Skeletal muscle cell (primary cell): ENCODE results near the gene GPR68.
A peak's percentile ranks its signal among the peaks of the same experiment; 100 is the strongest.
"Not testable (repeated sequence)": the region's sequence is repeated elsewhere in the genome, so short reads cannot be mapped to it uniquely, and the experiment has no call there.

Experiments
- DNase-seq: peaks from one replicate; pipeline ENCODE4 v3.0.0-alpha.2; 2010; ENCODE audit warnings: low read depth
- H3K4me3 ChIP-seq: 2 replicates; pipeline ENCODE4 v1.5.1; 2011; ENCODE audit warnings: low read depth, mild to moderate bottlenecking, control low read depth, low read length, moderate library complexity

Gene GPR68

GRCh38 chr14:91256661-91257060 lies 12.2 kb upstream of the GPR68 start:
- H3K4me3 ChIP-seq: no peak overlapping the region
- no peak for DNase-seq

DNA sequence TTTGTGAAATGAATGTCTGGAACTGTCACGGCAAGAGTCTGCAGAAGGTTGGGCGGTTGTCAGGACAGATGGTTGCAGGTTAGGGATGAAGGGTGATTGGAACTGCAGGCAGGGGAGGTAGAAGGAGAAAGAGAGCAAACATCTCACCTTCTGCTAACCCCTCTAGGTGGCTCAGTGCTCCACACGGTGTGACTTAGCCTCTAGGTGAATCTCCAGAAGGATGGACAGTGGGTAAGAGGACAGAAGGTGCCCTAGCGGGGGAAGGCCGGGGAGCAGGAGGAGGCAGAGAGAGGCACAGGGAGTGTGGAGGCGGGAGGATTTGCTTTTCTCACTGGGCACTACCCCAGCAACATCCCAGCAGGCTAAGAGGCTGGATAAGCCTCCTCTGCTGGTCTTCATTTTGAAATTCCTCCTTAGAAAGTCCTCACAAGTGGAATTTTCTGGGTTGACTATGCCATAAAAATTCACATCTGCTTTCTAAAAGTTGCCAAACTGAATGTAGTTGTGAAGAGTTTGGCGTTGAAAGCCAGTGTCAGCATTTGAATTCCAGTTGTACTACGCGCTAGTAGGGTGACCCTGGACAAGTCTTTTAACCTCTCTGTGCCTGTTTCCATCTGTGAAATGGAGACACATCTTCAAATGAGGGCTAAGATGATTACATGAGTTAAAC lies 10.7 kb upstream of the GPR68 start:
- H3K4me3 ChIP-seq: no peak overlapping the region
- DNase-seq: no peak

- no peak overlapping the region for H3K4me3 ChIP-seq
- no peak for DNase-seq
Observed at GRCh38 chr14:91254461-91254860, 10.0 kb upstream of the GPR68 start.

DNA sequence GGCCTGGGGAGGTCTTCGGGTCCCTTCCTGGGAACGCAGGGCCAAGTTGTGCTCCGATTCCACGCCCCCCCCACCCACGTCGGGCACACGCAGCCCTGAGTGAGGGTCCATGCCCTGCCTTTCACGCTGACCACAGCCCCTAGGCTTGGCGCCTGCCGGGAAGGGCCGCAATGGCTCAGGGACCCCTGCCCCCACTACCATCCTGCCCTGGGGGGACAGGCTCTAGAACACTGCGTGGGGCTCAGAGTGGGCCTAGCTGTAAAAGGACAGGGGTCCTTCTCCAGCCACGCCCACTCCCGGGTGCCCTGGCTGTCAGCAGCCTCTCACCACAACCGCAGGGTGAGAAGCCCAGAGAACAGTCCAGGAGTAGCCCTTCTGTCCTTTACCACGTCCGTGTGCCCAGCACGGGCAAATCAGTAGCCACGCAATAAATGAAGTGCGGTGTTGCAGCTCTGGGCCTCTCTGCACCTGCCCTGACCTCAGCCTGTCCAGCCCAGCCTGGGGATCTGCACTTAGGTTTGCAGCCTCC lies 9.4 kb upstream of the GPR68 start:
- no peak for DNase-seq
- peak overlapping the region; percentile 50 for H3K4me3 ChIP-seq

- no peak for DNase-seq
- H3K4me3 ChIP-seq: peak overlapping the region; percentile 50
Observed at GRCh38 chr14:91252871-91253794, 8.6 kb upstream of the GPR68 start.

GRCh38 chr14:91250912-91251311 lies 6.4 kb upstream of the GPR68 start:
- DNase-seq: no peak
- no peak overlapping the region for H3K4me3 ChIP-seq

DNA sequence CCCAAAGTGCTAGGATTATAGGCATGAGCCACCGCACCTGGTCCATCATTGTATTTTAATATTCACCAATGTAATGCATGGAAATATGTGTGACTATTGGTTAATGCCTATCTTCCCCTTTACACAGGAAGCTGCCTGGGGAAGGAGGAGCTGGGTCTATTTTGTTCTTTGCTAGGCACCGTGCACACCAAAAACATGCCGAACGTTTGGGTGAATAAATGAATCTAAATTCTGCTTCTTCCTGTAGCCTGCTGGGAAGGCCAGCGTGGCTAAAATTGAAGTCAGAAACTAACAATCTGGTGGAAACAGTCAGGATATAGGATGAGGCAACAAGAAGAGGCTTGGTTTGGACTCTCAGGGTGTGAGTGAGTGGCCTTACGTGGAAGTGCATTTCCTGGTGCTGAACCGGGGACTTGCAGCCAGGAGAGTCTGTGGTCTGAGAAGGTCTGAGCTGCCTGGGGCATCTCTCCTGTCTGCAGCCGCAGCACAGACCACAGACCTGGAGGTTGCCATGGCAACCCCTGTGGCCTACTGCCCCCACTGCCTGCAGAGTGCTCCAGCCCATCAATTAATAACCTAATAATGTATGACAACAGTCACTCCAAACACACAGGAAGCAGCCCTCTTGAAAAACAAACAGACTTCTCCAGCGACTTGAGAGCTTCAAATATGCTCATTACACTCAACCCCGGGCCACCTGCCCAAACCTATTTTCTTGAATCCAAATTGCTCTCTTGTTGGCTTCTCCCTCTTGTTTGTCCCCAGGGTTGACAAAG lies 5.5 kb upstream of the GPR68 start:
- no peak overlapping the region for H3K4me3 ChIP-seq
- DNase-seq: no peak

DNA sequence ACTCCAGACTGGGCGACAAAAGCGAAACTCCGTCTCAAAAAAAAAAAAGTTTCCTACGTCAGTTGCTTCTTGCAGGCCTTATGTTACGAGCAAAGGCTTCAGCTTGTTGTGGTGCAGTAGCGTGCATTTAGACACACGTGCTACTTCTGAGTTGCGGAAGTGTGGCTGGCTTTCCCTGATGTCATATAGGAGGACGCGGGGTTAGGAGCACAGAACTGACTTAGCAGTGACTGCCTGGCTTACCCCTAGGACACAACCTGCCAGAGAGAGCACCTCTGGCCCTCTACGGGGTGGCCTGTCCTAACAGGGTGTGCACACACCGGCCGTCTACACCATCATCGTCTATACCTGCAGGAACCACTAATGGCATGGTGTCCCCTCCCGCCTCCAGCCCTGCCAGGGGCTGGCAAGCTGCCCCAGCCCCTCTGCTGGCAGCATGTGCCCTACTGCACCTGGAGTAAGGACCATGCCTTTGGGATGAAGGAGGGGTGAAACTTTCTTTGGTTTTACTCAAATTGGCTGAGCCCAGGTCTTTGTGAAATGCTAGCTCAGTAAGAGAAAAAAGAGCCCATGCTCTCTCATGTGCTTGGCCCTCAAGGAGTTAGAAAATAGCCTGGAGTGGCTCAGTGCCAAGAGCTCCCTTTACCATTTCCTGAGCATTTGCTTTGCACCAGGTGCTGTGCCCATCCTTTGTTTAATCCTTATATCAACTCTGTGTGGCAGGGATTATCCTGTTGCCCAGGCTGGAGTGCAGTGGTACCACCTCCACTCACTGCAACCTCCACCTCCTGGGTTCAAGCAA lies 1.7 kb upstream of the GPR68 start:
- no peak for DNase-seq
- H3K4me3 ChIP-seq: no peak overlapping the region

GRCh38 chr14:91245616-91246015 lies 1.1 kb upstream of the GPR68 start:
- DNase-seq, H3K4me3 ChIP-seq: not testable (repeated sequence)

DNA sequence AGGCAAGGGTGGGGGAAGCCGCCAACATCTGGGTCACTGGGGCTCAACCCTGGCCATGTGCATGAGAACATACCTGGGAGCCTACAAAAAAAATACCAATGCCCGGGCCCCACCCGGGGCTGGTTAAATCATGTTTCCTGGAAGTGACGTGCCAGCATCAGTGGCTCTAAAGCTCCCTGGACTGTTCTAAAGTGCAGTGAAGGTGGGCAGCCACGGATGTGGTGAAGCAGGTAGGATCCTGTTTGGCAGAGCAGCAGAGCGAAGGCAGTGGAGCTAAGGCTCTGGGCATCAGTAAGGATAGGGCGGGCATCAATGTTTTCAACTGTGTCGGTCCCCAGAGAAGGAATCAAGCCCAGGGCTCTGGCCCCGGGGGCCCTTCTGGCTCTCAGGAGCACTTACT lies 525 bp upstream of the GPR68 start:
- no peak overlapping the region for H3K4me3 ChIP-seq
- DNase-seq: no peak

- no peak for DNase-seq
- no peak overlapping the region for H3K4me3 ChIP-seq
Observed at GRCh38 chr14:91243074-91243471, 1.4 kb downstream of the GPR68 start.

DNA sequence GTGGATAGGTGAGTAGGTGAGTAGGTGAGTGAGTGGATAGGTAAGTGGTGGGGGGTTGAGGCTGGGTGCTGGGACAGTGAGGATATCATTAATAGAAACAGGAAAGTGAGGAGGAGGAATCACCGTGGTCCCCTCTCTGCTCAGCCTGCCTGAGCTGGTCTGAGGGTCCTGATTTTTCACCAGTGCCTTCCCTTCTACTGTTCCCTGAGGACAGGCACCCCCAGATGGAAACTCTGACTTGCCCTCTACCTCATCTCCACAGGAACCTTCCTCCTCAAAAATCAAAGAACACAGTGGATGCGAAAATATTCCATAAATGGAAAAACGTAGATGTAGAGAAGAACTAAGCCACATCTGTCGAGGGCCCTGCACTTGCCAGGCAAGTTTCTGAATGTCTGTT lies 1.9 kb downstream of the GPR68 start:
- H3K4me3 ChIP-seq: no peak overlapping the region
- DNase-seq: no peak

DNA sequence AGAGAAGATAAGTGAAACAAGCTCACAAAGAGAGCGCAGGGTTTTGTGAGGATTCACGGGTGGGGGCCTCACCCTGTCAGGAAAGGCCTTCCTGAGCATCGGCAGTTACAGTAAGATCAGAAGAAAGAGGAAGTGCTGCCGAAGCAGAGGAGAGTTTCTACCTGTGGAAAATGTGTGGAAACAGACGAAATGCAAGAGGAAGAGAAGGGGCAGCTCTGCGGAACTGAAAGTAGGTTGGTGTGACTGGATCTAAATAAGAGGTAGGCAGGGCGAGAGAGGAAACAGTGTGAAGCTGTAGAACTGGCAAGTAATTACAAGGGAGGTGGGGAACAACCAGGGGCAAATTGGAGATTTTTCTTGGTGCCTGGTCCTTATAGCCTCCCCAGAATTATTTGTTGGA lies 2.6 kb downstream of the GPR68 start:
- no peak overlapping the region for H3K4me3 ChIP-seq
- DNase-seq: no peak

DNA sequence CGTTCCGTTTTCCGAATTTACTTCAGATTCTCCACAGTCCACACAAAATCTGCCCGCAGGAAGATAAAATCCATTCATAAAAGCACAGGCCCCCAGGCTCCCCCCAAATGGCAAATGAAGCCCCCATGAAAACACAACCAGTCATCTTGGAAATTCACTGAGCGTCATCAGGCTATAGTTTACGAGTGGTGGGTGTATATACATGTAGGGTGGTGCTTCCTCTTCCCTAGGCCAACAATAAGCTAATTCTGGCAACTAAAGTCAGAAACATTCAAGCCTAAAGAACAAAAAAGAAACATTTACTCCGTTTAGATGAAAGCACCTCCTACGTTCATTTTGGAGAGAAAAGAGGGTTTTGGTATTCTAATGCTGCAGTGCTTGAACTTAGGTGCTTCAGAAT lies 5.8 kb downstream of the GPR68 start:
- H3K4me3 ChIP-seq: no peak overlapping the region
- DNase-seq: no peak

DNA sequence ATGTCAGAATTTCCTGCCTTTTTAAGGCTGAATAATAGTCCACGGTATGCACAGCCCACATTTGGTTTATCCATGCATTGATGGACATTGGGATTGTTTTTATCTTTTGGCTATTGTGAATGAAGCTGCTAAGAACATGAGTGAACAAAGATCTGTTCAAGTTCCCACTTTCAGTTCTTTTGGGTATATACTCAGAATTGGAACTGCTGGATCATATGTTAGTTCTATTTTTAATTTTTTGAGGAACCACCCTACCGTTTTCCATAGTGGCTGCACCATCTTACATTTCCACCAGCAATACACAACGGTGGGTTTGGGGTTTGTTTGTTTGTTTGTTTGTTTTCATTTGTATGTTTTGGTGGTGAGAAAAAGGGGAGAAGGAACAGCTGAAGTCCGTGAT lies 6.4 kb downstream of the GPR68 start:
- DNase-seq: no peak
- H3K4me3 ChIP-seq: no peak overlapping the region

DNA sequence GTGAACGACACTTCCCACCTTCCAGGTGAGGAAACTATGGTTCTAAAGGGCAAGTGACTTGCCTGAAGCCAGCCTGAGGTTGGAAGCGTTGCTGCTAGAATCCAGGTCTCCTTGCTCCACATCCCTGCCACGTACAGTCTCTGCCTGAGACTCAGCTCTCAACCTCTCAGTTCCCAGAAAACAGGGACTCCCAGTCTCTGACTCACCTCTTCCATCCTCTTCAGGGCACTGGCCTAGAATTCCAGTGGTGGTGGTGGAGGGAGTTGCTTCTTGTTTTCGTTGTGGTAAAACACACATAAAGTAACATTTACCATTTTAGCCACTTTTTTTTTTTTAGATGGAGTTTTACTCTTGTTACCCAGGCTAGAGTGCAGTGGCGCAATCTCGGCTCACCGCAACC lies 7.3 kb downstream of the GPR68 start:
- no peak overlapping the region for H3K4me3 ChIP-seq
- DNase-seq: peak; percentile 48

GRCh38 chr14:91235841-91236240 lies 8.7 kb downstream of the GPR68 start:
- H3K4me3 ChIP-seq: no peak overlapping the region
- no peak for DNase-seq

- no peak for DNase-seq
- H3K4me3 ChIP-seq: no peak overlapping the region
Observed at GRCh38 chr14:91234791-91235114, 9.8 kb downstream of the GPR68 start.
